ENCODE measurements around the gene OLFML2A.

DNA sequence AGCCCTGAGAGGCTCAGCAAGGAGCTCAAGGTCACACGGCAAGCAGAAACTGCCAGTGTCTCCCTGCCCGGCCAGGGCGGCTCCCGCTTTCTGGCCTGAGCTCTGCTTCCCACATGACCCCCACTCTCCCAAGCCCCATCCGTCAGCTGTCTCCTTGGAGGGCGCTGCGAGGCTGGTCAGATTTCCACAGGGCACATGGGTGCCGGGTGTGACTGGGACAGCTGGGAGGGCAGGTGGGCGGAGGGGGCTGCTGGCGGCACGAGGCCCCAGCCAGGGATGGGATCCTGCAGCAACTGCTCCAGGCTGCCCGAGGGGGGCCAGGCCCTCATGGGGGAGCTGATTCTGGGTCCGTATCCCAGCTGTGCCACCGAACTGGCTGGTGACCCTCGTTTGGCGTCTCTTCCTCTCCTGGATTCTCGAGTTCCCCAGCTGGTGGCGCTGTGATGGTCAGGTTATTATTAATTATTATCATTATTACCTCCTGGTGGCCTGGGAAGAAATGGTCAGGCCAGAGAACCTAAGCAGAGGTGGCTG, 63.4 kb downstream of the OLFML2A start:
- TF ChIP-seq TEAD4 (CRISPR knock-in tag; IDR thresholded peaks at IDR 0.05) (no peak), CTCF (IDR thresholded peaks at IDR 0.05) (no peak; the same call in 1 of the 2 replicates)

All from WTC11 (cell line).